GM23338 (cell line): Measurements from ENCODE around the gene LARGE1. TPM values are rescaled to one million over a fixed set of nuclear protein-coding genes. Genes with fewer than 3 reads are reported as not detected.
"Not testable (repeated sequence)": the region's sequence is repeated elsewhere in the genome, so short reads cannot be mapped to it uniquely, and the experiment has no call there.

ENCODE experiments used
- ATAC-seq: fragments of 200-7000 bp; cut with Tn5 transposase; 3 replicates; pipeline ENCODE4 v1.9.1; 2020
- DNase-seq: peaks from one replicate; pipeline ENCODE4 v3.0.0-alpha.2; 2015; ENCODE audit warnings: low spot score
- H2AFZ ChIP-seq: fragments of 200-600 bp; sonication (generic); 2 replicates; pipeline ENCODE4 v1.8.0; 2016; ENCODE audit warnings: antibody characterized with exemption, mild to moderate bottlenecking, moderate library complexity
- H3F3A ChIP-seq: fragments of 200-600 bp; sonication (generic); replicated peaks from 2 replicates; pipeline ENCODE4 v1.8.0; 2017; ENCODE audit warnings: antibody characterized with exemption, mixed run types, low read depth
- H3K27ac ChIP-seq: fragments of 200-600 bp; sonication (generic); 2 replicates; pipeline ENCODE4 v1.6.1; 2016; ENCODE audit warnings: low read depth
- H3K27me3 ChIP-seq: fragments of 200-600 bp; sonication (generic); 2 replicates; pipeline ENCODE4 v1.8.0; 2016; ENCODE audit warnings: mild to moderate bottlenecking, mixed run types, moderate library complexity; ENCODE audit not compliant: insufficient read depth
- H3K36me3 ChIP-seq: fragments of 200-600 bp; sonication (generic); 2 replicates; pipeline ENCODE4 v1.8.0; 2016; ENCODE audit warnings: mild to moderate bottlenecking; ENCODE audit not compliant: insufficient read depth
- H3K4me1 ChIP-seq: fragments of 200-600 bp; sonication (generic); 2 replicates; pipeline ENCODE4 v1.8.0; 2016; ENCODE audit warnings: mild to moderate bottlenecking, moderate library complexity; ENCODE audit not compliant: insufficient read depth
- H3K4me2 ChIP-seq: fragments of 200-600 bp; sonication (generic); 2 replicates; pipeline ENCODE4 v1.7.1; 2017; ENCODE audit warnings: mixed run types
- H3K4me3 ChIP-seq: fragments of 200-600 bp; sonication (generic); 2 replicates; pipeline ENCODE4 v1.6.1; 2016; ENCODE audit warnings: mixed run types
- H3K79me2 ChIP-seq: fragments of 200-600 bp; sonication (generic); replicated peaks from 2 replicates; pipeline ENCODE4 v1.8.0; 2017; ENCODE audit warnings: mild to moderate bottlenecking; ENCODE audit not compliant: insufficient read depth
- H3K9me2 ChIP-seq: fragments of 200-600 bp; sonication (generic); 2 replicates; pipeline ENCODE4 v1.8.0; 2017; ENCODE audit not compliant: insufficient read depth
- H4K20me1 ChIP-seq: fragments of 200-600 bp; sonication (generic); replicated peaks from 2 replicates; pipeline ENCODE4 v1.8.0; 2017; ENCODE audit warnings: mild to moderate bottlenecking; ENCODE audit not compliant: insufficient read depth
- H3K27ac Mint-ChIP-seq: 2 replicates; pipeline ENCODE4 v1.8.0; 2020; ENCODE audit warnings: inconsistent platforms, mild to moderate bottlenecking, moderate library complexity, mixed read lengths
- H3K27me3 Mint-ChIP-seq: 3 replicates; pipeline ENCODE4 v1.8.0; 2022; ENCODE audit warnings: low read depth, mild to moderate bottlenecking, moderate library complexity, mixed read lengths, inconsistent platforms; ENCODE audit not compliant: insufficient read depth, poor library complexity
- H3K36me3 Mint-ChIP-seq: 3 replicates; pipeline ENCODE4 v1.8.0; 2021; ENCODE audit warnings: low read depth, mild to moderate bottlenecking, inconsistent platforms, moderate library complexity, mixed read lengths
- H3K4me1 Mint-ChIP-seq: 3 replicates; pipeline ENCODE4 v1.8.0; 2020; ENCODE audit warnings: mild to moderate bottlenecking, inconsistent platforms, mixed read lengths
- H3K4me3 Mint-ChIP-seq: 3 replicates; pipeline ENCODE4 v1.8.0; 2021; ENCODE audit warnings: moderate library complexity, mild to moderate bottlenecking, inconsistent platforms, mixed read lengths
- H3K9me3 Mint-ChIP-seq: 3 replicates; pipeline ENCODE4 v1.8.0; 2020; ENCODE audit warnings: moderate library complexity, mild to moderate bottlenecking, inconsistent platforms, mixed read lengths
- EZH2 ChIP-seq: fragments of 200-600 bp; sonication (generic); IDR thresholded peaks from one replicate; pipeline ENCODE4 v1.8.0; 2017; ENCODE audit warnings: antibody characterized with exemption, mild to moderate bottlenecking, low read depth; ENCODE audit not compliant: unreplicated experiment
- NANOG ChIP-seq: IDR thresholded peaks from 2 replicates; pipeline ENCODE4 v1.6.1; 2016; ENCODE audit warnings: antibody characterized with exemption, borderline replicate concordance
- ZNF114 ChIP-seq: fragments of 250-450 bp; sonication (Bioruptor Pico); IDR thresholded peaks from 2 replicates; pipeline ENCODE4 v1.5.0; 2020; ENCODE audit warnings: mild to moderate bottlenecking, moderate library complexity
- polyA plus RNA-seq: library from polyadenylated mRNA; unstranded; fragments of >200 nt; fragmentation: Nextera tagmentation; extraction: Ambion mirVana; gene quantifications from 2 replicates; pipeline ENCODE4 v1.2.1, GENCODE V29; 2016
- total RNA-seq: library from RNA; depleted of rRNA; stranded (reverse); fragments of >200 nt; shearing (Covaris generic); gene quantifications from 2 replicates; pipeline ENCODE4 v1.2.3, GENCODE V29; 2014
- TF ChIP-seq, protein P1 (sequence below): fragments of 250-450 bp; sonication (Bioruptor Pico); IDR thresholded peaks from 2 replicates; pipeline ENCODE4 v1.5.0; 2020; ENCODE audit warnings: mild to moderate bottlenecking, moderate library complexity
- TF ChIP-seq, protein P2 (sequence below): IDR thresholded peaks from 2 replicates; pipeline ENCODE4 v1.6.1; 2016; ENCODE audit warnings: antibody characterized with exemption
- TF ChIP-seq, protein P3 (sequence below): IDR thresholded peaks from one replicate; pipeline ENCODE4 v1.6.1; 2018; ENCODE audit warnings: antibody characterized with exemption; ENCODE audit not compliant: unreplicated experiment

LARGE1 gene
- total and polyA plus RNA-seq, 2 experiments from 2014 or later, result 12.8 to 75.6 TPM

DNA sequence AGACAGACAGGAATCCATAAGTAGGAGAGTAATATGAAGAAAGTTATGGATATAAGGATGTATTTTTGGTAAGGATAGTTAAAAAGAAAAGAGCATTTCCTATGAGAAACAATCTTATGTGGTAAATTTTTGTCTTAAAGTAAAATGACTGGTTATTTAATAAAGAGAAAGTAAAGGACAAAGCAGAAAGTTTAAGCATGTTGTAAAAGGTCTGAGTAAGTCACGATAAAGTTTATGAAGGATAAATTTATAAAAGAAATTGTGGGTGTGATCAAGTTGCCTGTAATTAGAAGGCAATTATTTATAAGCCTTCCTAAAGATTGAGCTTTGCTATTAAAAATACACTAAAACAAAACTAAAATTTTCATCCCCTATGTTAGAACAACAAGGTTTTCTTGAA, 547.4 kb downstream of the LARGE1 start:
- no peaks in the 10 kb centered on the region for H3K79me2 ChIP-seq
- no peaks in the 10 kb centered on the region for H3F3A ChIP-seq
- ATAC-seq (no peak), DNase-seq (no peak)
- no peaks in the 10 kb centered on the region for H4K20me1 ChIP-seq
- Mint-ChIP-seq H3K36me3 (peaks cover 52% of the 10 kb centered on the region), H3K9me3 (peaks cover 40% of the 10 kb centered on the region), H3K4me3 (no peak overlapping the region), H3K27me3 (no peaks in the 10 kb centered on the region), H3K27ac (no peak overlapping the region), H3K4me1 (no peaks in the 10 kb centered on the region)
- H3K4me3 ChIP-seq, result no peak overlapping the region
- no peaks in the 10 kb centered on the region for H3K9me2 ChIP-seq
- no peaks in the 10 kb centered on the region for H3K4me1 ChIP-seq
- H3K4me2 ChIP-seq, result no peak overlapping the region
- H3K27me3 ChIP-seq, result no peaks in the 10 kb centered on the region
- no peak overlapping the region for H3K27ac ChIP-seq
- H3K36me3 ChIP-seq, result 0 out of 2 replicates have a peak, but pooled peaks cover 12% of the 10 kb centered on the region
- TF ChIP-seq NANOG (no peak), EZH2 (no peak)
- H2AFZ ChIP-seq, result no peak overlapping the region

DNA sequence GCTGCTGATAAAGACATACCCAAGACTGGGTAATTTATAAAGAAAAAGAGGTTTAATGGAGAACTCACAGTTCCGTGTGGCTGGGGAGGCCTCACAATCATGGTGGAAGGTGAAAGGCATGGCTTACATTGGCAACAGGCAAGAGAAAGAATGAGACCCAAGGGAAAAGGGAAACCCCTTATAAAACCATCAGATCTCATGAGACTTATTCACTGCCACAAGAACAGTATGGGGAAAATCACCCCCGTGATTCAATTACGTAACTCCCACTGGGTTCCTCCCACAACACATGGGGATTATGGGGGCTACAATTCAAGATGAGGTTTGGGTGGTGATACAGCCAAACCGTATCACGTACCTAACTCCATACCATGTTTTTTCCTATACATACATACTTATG, 557.0 kb downstream of the LARGE1 start:
- not testable (repeated sequence) for H3K79me2 ChIP-seq, H3F3A ChIP-seq, H4K20me1 ChIP-seq, H3K4me1 Mint-ChIP-seq, ATAC-seq, H3K27me3 Mint-ChIP-seq, H3K27ac ChIP-seq, H3K27ac Mint-ChIP-seq, H3K9me3 Mint-ChIP-seq, H3K4me3 ChIP-seq, H3K36me3 ChIP-seq, H2AFZ ChIP-seq, H3K4me3 Mint-ChIP-seq, DNase-seq, H3K4me2 ChIP-seq, H3K27me3 ChIP-seq, H3K9me2 ChIP-seq
- H3K4me1 ChIP-seq, result 0 out of 2 replicates have a peak, but pooled peaks cover 15% of the 10 kb centered on the region
- peaks cover 21% of the 10 kb centered on the region for H3K36me3 Mint-ChIP-seq

DNA sequence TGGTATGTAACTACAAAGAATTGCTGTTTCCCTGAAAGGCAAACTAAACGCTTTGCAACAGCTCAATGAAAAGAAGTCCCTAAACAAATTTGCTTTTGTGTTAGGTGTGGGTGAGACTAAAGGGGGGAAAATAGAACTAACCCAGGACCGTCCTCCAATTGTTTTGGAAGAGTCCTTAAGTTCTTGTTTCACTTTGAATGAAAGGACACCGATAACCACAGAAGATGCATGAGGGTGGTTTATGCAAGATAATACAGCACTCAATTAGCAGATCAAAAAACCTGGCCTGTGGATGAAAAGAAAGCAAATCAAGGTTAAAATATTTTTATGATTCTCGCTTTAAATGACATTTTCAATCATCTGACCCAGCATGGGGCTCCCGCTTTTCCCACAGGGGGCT, 557.6 kb downstream of the LARGE1 start:
- no peaks in the 10 kb centered on the region; the same call in none of the 2 replicates for H3K36me3 ChIP-seq
- Mint-ChIP-seq H3K4me1 (peaks cover 3% of the 10 kb centered on the region; the same call in 1 of the 3 replicates), H3K4me3 (no peak overlapping the region), H3K27ac (no peak overlapping the region), H3K36me3 (peaks cover 21% of the 10 kb centered on the region), H3K27me3 (peaks cover 10% of the 10 kb centered on the region), H3K9me3 (no peaks in the 10 kb centered on the region)
- H3K4me3 ChIP-seq, result no peak overlapping the region
- peaks cover 3% of the 10 kb centered on the region for H4K20me1 ChIP-seq
- no peak for ATAC-seq
- H3K27ac ChIP-seq, result no peak overlapping the region
- H3K79me2 ChIP-seq, result no peaks in the 10 kb centered on the region
- H3K9me2 ChIP-seq, result 0 out of 2 replicates have a peak, but pooled peaks cover 4% of the 10 kb centered on the region
- H3F3A ChIP-seq, result no peaks in the 10 kb centered on the region
- no peaks in the 10 kb centered on the region for H3K27me3 ChIP-seq
- H3K4me1 ChIP-seq, result 0 out of 2 replicates have a peak, but pooled peaks cover 15% of the 10 kb centered on the region
- no peak for DNase-seq
- H2AFZ ChIP-seq, result no peak overlapping the region
- no peak overlapping the region for H3K4me2 ChIP-seq
- TF ChIP-seq, protein P1, sequence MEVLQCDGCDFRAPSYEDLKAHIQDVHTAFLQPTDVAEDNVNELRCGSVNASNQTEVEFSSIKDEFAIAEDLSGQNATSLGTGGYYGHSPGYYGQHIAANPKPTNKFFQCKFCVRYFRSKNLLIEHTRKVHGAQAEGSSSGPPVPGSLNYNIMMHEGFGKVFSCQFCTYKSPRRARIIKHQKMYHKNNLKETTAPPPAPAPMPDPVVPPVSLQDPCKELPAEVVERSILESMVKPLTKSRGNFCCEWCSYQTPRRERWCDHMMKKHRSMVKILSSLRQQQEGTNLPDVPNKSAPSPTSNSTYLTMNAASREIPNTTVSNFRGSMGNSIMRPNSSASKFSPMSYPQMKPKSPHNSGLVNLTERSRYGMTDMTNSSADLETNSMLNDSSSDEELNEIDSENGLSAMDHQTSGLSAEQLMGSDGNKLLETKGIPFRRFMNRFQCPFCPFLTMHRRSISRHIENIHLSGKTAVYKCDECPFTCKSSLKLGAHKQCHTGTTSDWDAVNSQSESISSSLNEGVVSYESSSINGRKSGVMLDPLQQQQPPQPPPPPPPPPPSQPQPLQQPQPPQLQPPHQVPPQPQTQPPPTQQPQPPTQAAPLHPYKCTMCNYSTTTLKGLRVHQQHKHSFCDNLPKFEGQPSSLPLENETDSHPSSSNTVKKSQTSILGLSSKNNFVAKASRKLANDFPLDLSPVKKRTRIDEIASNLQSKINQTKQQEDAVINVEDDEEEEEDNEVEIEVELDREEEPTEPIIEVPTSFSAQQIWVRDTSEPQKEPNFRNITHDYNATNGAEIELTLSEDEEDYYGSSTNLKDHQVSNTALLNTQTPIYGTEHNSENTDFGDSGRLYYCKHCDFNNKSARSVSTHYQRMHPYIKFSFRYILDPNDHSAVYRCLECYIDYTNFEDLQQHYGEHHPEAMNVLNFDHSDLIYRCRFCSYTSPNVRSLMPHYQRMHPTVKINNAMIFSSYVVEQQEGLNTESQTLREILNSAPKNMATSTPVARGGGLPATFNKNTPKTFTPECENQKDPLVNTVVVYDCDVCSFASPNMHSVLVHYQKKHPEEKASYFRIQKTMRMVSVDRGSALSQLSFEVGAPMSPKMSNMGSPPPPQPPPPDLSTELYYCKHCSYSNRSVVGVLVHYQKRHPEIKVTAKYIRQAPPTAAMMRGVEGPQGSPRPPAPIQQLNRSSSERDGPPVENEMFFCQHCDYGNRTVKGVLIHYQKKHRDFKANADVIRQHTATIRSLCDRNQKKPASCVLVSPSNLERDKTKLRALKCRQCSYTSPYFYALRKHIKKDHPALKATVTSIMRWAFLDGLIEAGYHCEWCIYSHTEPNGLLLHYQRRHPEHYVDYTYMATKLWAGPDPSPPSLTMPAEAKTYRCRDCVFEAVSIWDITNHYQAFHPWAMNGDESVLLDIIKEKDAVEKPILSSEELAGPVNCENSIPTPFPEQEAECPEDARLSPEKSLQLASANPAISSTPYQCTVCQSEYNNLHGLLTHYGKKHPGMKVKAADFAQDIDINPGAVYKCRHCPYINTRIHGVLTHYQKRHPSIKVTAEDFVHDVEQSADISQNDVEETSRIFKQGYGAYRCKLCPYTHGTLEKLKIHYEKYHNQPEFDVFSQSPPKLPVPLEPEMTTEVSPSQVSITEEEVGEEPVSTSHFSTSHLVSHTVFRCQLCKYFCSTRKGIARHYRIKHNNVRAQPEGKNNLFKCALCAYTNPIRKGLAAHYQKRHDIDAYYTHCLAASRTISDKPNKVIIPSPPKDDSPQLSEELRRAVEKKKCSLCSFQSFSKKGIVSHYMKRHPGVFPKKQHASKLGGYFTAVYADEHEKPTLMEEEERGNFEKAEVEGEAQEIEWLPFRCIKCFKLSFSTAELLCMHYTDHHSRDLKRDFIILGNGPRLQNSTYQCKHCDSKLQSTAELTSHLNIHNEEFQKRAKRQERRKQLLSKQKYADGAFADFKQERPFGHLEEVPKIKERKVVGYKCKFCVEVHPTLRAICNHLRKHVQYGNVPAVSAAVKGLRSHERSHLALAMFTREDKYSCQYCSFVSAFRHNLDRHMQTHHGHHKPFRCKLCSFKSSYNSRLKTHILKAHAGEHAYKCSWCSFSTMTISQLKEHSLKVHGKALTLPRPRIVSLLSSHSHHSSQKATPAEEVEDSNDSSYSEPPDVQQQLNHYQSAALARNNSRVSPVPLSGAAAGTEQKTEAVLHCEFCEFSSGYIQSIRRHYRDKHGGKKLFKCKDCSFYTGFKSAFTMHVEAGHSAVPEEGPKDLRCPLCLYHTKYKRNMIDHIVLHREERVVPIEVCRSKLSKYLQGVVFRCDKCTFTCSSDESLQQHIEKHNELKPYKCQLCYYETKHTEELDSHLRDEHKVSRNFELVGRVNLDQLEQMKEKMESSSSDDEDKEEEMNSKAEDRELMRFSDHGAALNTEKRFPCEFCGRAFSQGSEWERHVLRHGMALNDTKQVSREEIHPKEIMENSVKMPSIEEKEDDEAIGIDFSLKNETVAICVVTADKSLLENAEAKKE, result no peak
- TF ChIP-seq, protein P2, sequence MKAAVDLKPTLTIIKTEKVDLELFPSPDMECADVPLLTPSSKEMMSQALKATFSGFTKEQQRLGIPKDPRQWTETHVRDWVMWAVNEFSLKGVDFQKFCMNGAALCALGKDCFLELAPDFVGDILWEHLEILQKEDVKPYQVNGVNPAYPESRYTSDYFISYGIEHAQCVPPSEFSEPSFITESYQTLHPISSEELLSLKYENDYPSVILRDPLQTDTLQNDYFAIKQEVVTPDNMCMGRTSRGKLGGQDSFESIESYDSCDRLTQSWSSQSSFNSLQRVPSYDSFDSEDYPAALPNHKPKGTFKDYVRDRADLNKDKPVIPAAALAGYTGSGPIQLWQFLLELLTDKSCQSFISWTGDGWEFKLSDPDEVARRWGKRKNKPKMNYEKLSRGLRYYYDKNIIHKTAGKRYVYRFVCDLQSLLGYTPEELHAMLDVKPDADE, result no peak
- TF ChIP-seq ZNF114 (CRISPR knock-in tag), result no peak
- TF ChIP-seq, protein P3, sequence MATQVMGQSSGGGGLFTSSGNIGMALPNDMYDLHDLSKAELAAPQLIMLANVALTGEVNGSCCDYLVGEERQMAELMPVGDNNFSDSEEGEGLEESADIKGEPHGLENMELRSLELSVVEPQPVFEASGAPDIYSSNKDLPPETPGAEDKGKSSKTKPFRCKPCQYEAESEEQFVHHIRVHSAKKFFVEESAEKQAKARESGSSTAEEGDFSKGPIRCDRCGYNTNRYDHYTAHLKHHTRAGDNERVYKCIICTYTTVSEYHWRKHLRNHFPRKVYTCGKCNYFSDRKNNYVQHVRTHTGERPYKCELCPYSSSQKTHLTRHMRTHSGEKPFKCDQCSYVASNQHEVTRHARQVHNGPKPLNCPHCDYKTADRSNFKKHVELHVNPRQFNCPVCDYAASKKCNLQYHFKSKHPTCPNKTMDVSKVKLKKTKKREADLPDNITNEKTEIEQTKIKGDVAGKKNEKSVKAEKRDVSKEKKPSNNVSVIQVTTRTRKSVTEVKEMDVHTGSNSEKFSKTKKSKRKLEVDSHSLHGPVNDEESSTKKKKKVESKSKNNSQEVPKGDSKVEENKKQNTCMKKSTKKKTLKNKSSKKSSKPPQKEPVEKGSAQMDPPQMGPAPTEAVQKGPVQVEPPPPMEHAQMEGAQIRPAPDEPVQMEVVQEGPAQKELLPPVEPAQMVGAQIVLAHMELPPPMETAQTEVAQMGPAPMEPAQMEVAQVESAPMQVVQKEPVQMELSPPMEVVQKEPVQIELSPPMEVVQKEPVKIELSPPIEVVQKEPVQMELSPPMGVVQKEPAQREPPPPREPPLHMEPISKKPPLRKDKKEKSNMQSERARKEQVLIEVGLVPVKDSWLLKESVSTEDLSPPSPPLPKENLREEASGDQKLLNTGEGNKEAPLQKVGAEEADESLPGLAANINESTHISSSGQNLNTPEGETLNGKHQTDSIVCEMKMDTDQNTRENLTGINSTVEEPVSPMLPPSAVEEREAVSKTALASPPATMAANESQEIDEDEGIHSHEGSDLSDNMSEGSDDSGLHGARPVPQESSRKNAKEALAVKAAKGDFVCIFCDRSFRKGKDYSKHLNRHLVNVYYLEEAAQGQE, result no peak
